Measurements from ENCODE around the gene TIMELESS.
"Not testable (repeated sequence)": the region's sequence is repeated elsewhere in the genome, so short reads cannot be mapped to it uniquely, and the experiment has no call there.

The TIMELESS gene

GRCh38 chr12:56408799-56409417, 40.3 kb downstream of the TIMELESS start:
- DNase-seq (ENCODE audit: low spot score): no peak

GRCh38 chr12:56404227-56404626, 45.0 kb downstream of the TIMELESS start:
- DNase-seq (ENCODE audit: low spot score): not testable (repeated sequence)

GRCh38 chr12:56401612-56402011, 47.6 kb downstream of the TIMELESS start:
- not testable (repeated sequence) for DNase-seq (ENCODE audit: low spot score)

GRCh38 chr12:56401125-56401524, 48.1 kb downstream of the TIMELESS start:
- DNase-seq (ENCODE audit: low spot score): not testable (repeated sequence)

- not testable (repeated sequence) for DNase-seq (ENCODE audit: low spot score)
Measured at GRCh38 chr12:56399466-56399865, 49.8 kb downstream of the TIMELESS start.

- no peak for DNase-seq (ENCODE audit: low spot score)
Measured at GRCh38 chr12:56398324-56398723, 50.9 kb downstream of the TIMELESS start.

GRCh38 chr12:56392331-56392730, 56.9 kb downstream of the TIMELESS start:
- no peak for DNase-seq (ENCODE audit: low spot score)

GRCh38 chr12:56391721-56392120, 57.5 kb downstream of the TIMELESS start:
- DNase-seq (ENCODE audit: low spot score): no peak

- no peak for DNase-seq (ENCODE audit: low spot score)
Measured at GRCh38 chr12:56389412-56389811, 59.8 kb downstream of the TIMELESS start.

- DNase-seq (ENCODE audit: low spot score): no peak
Measured at GRCh38 chr12:56387152-56387736, 62.0 kb downstream of the TIMELESS start.

GRCh38 chr12:56385873-56386272, 63.4 kb downstream of the TIMELESS start:
- no peak for DNase-seq (ENCODE audit: low spot score)

- DNase-seq (ENCODE audit: low spot score): no peak
Measured at GRCh38 chr12:56382611-56383010, 66.6 kb downstream of the TIMELESS start.

- DNase-seq (ENCODE audit: low spot score): no peak
Measured at GRCh38 chr12:56377989-56378316, 71.3 kb downstream of the TIMELESS start.

GRCh38 chr12:56377310-56377988, 71.8 kb downstream of the TIMELESS start:
- peak; percentile 14 for DNase-seq (ENCODE audit: low spot score)

- no peak for DNase-seq (ENCODE audit: low spot score)
Measured at GRCh38 chr12:56375598-56376434, 73.4 kb downstream of the TIMELESS start.

GRCh38 chr12:56374726-56375597, 74.3 kb downstream of the TIMELESS start:
- no peak for DNase-seq (ENCODE audit: low spot score)

- DNase-seq (ENCODE audit: low spot score): no peak
Measured at GRCh38 chr12:56373515-56373914, 75.7 kb downstream of the TIMELESS start.

- DNase-seq (ENCODE audit: low spot score): no peak
Measured at GRCh38 chr12:56366948-56367347, 82.3 kb downstream of the TIMELESS start.
